GM21717 (cell line): ENCODE measurements around the gene NOC4L.
A peak's percentile ranks its signal among the peaks of the same experiment; 100 is the strongest.
"Not testable (repeated sequence)": the region's sequence is repeated elsewhere in the genome, so short reads cannot be mapped to it uniquely, and the experiment has no call there.

Experiments
- ATAC-seq: cut with Tn5 transposase; IDR thresholded peaks from one replicate; pipeline ENCODE4 v1.9.1; 2021; ENCODE audit warnings: mild to moderate bottlenecking, moderate library complexity; ENCODE audit not compliant: unreplicated experiment

NOC4L gene

DNA sequence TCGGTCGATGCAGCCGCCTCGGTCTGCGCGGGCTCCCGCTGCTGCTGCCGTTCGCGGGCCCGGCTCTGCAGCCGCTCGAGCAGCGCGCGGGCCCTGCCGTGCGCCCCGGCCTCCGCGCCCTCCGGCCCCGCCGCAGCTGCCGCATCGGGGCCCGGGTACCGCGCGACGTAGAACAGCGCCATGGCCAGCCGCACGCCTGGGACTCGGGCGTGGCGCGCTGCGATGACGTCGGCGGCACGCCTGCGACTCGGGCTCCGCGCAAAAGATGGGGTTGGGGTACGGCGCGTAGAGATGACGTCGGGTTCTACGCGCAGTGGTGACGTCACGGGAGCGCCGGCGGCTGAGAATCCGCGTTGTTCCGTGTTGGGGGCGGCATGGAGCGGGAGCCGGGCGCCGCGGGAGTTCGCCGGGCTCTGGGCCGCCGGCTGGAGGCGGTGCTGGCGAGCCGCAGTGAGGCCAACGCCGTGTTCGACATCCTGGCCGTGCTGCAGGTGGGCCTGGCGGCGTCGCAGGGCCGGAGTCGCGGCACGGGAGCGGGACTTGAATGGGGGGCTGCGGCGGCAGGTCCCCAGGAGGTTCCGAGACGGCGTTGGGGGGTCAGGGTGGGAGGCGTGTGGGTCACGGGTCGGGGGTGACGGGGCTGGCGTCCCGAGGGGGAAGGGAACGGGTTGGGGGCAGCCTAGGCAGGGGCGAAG is at the start of gene NOC4L, which contains the start of gene DDX51:
NOC4L (plus strand) TSS at position 343 of the 695 bp plus-strand sequence; CDS start at position 375, 32 bp downstream.
DDX51 (minus strand) TSS at position 205 of the 695 bp plus-strand sequence; CDS start at position 182, 23 bp downstream.
- ATAC-seq, result peak; percentile 65

DNA sequence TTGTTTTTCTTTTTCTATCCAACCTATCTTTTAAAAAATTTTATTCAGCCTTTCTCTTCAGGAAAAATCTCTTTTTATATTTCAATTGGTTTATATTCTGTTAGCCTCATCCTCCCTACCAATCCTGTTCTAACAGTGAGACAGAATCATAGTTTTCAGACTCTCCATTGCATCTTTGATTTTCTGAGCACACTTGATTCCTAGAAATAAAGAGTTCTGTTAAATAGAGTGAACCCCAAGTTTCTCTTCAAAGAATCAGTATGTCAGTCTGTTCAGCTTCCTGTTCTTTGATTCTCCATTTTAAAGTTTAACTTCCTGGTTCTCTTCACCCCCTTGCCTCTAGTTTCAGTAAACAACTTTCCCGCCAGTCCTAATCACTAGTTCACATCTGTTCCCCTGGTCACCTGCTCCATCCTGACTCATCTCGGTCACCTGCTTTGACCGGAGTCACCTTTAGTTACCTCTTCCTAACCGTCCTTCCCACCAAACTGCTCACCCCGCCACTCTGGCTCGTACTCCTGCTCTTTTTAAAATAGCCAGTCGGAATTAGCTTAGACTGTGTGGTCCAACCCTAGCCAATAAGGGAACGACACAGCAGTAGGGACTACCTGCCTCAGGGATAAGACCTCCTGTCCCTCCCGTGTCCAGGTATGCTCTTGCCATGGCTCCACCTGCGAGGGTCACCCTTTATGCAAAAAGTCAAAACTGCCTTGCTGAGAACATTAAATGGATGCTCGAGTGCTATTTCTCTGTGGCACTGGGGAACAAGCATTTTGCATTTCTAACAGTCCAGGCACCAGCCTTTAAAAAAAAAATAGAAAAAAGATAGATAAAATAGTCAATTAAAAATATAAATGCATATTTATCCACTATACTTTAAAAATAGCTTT is 48.5 kb upstream of the NOC4L start:
- ATAC-seq, result no peak

DNA sequence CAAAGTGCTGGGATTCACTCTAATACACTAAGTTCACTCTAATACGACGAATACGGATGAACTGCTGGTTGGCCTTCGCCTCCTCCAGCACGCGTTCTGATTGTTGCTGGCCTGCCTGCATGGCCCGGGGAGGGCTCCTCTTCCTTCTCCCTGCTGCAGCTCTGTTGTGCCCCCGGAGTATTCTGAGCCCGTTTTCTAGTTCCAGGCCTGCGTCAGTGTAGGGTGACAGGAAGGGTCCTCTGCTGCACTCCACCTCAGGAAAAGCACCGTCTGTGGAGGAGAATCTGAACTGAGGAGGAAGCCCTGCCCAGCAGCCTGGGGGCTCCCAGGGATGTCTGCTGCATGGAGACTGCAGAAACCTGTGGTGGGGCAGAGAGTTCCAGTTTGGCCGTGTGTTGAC is 44.5 kb upstream of the NOC4L start:
- ATAC-seq, result no peak

DNA sequence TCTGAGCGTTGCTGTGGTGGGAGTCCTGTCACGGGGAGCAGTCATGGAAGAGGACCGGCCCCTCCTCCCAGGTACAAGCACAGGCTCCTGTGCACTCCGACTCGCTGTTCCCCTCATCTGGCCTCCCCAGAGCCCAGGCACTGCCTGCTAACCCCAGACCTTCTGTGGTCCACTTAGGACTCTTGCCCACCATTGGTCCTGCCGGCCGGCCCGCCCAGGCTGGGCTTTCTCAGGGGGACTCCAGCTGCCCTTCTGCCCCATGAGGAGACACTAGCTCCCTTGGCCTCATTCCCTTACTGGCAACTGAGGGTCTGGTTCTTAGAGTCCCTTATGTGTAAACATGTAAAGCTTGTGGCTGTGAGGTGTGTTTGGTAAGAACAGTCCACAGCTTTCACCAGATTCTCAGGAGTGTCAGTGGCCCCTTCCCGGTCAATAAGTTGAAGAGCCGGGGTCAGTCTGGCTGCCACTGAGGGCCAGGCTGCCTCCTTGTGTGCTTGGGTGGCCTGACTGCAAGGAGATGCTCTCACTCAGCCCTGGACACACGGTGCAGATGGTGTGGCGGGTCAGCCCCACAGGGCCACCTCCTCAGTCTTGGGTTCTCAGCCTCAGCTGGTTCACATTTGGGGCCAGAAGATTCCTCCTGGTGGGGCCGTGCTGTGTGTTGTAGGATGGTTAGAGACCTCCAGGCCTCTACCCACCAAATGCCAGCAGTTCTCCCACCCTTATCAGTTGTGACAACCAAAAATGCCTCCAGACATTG is 43.8 kb upstream of the NOC4L start:
- ATAC-seq, result no peak

DNA sequence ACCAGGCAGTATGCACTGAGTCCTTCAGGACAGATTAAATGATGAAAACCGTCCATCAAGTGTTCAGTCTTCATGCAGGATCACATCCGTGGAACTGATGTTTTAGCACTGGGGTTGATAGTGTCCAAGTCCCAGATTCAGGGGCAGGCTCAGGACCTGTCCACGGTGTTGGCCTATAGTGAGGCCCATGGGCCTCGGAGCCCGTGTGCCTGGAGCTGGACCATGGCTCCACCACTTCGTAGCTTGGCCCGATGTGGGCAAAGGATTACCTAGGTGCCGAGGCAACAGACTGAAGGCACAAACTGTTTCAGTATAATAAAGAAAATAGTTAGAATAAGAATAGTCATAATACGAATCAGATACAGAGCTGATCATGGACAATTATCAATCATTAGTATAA is 42.0 kb upstream of the NOC4L start:
- no peak for ATAC-seq

DNA sequence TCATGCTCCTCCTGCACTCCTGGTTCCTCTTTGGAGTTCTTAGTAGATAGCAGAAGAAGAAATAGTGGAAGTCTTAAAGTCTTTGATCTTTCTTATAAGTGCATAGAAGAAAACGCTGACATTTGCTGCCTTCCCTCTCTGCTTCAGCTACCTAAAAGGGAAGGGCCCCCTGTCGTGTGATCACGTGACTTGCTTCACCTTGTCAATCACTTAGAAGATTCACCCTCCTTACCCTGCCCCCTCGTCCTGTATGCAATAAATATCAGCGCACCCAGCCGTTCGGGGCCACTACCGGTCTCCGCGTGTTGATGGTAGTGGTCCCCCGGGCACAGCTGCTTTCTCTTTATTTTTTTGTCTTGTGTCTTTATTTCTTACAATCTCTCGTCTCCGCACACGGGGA is 41.2 kb upstream of the NOC4L start:
- not testable (repeated sequence) for ATAC-seq

DNA sequence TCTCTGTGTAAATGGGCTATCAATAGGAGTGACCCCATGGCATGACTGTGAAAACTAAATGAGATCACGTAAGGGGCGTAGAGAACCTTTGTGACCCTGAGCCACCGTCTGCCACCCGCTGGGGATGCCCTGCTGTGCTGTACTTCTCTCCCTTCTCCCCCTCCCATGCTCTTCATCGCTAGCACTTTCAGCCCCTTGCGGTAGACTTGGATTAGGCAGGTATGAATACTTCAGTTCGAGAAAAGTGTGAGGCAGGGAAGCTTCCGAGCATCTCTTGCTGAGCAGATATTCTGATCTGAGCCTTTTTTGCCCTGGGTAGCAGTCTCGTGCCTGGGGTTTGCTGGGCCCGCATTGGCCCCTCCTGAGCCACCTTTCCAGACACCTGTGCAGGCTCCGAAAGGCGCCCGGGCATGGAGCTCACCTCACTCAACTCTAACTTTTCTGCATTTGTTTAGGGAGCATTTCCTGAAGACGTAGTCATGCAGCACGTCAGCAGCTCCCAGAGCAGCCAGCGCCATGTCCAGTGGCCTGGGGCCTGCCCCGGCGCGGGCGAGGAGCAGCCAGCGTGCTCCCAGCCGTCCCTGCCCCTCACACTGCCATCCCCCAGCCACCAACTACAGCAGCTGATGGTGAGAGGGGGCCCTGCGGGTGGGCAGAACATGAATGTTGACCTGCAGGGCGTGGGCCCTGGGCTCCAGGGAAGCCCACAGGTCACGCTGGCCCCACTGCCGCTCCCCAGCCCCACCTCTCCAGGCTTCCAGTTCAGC is 40.5 kb upstream of the NOC4L start:
- no peak for ATAC-seq

DNA sequence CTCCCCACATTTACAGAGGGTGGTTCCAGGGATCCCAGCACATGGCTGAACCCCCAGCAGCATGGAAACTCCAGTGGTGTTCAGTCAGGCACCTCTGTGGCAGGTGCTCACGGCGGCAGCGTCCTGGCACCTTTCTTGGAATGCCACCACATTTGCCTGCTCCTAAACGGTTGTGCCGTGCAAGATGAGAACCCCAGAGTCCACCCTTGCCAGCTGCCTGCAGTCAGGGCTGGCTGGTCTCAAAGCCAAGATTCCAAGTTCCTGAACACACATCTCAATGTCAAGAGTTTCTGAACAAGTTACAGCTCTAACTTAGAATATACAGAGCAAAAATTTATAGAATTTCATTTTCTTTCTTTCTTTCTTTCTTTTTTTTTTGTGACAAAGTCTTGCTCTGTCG is 38.8 kb upstream of the NOC4L start:
- no peak for ATAC-seq

DNA sequence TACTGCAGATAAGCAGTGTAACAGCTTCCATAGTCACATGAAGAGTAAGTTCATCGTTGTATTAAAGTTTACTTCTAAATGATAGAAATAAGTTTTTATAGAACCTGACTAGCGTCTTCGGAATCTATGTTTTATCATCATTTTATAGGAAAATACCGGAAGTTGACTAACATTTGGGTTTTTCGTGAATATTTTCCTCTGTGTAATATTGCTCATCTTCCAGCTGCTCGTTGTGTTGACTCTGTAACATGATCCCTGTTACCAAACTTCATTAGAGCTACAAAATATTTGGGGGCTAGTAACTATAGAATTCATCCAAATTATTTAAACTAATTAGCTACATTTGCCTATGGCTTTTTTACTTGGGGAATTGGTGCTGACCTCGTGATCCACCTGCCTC is 37.3 kb upstream of the NOC4L start:
- ATAC-seq, result no peak

DNA sequence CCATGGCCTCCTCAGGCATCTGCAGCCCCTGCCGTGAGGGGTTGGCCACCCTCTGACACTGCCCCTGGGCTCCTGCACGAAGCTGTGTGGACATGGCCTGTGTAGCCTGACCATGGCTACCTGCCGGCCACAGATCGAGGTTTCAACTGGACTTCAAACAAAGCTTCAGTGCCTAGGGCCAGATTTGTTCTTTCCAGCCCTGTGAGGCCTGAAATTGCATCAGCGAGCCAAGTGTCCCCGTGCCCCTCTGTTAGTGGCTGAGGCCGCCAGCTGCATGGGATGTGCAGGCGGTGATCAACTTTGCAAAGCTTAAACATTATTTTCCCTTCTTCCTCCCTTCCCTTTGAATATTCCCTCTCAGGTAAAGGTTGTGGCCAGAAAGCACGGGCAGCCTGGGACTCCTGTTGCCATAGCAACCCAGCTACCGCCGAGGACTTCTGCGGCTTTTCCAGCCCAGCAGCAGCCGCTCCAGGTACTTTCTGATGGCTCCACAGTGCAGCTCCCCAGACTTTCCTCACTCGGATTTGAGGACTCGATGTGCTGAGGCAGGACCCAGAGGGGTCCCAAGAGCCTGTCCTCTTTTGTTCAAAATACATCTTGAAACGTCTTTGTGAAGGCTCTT is 35.9 kb upstream of the NOC4L start:
- no peak for ATAC-seq

DNA sequence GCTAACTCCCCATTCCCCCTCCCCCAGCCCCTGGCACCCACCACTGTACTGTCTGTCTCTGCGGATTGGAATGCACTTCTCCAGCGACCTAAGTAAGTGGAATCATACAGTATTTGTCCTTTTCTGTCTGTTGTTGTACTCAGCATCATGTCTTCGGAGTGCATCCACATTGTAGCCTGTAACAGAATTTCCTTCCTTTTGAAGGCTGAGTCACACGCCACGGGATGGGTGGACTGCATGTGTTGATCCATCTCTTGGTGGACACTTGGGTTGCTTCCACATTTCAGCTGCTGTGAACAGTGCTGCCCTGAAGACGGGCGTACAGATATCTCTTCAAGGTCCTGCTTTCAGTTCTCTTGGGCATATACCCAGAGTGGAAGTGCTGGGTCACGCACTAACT is 34.5 kb upstream of the NOC4L start:
- ATAC-seq, result no peak

DNA sequence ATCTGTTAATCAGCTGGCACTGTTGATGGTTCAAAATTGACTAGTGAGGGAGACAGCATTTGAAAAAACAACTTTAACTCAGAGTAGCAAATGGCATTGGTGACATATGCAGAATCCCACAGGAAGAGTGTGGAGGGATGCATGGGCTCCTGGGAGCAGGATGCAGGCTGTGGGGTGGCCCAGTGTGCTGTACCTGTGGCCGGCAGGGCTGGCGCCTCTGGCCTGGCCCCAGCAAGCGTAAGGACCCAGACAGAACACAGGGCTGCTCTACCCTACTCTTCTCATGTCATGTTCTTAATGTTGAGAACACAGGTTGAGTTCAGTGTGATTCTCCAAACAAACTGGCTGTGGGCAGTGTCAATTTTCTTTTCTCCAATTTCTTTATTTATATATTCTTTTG is 33.6 kb upstream of the NOC4L start:
- no peak for ATAC-seq

DNA sequence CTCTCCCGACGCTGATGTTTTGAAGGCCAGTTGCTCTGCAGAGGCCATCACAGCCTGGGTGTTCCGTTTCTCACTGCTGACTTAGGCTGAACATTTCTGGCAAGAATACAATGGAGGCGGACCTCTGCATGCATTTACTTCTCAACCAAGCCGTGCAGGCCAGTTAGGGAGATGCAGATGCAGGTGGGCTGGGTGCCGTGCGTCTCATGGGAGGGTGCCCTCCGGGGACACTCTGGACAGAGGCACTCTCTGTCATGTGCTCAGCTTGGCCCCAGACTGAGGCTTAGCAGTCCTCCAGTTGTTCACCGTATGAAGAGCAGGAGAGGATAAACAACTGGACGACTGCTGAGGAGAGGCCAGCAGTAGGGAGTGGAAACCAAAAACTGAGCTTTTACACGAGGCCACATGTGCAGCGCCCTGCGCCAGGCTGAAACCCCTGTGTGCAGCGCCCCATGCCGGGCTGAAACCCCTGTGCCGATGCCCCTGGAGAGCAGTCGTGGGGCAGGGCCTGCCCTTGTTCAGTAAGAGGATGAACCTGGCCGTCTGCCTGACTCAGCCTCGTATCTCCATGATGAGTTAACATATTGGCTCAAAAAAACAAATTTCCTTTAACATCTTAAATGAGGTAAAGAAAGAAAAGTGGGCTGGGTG is 32.5 kb upstream of the NOC4L start:
- ATAC-seq, result no peak

DNA sequence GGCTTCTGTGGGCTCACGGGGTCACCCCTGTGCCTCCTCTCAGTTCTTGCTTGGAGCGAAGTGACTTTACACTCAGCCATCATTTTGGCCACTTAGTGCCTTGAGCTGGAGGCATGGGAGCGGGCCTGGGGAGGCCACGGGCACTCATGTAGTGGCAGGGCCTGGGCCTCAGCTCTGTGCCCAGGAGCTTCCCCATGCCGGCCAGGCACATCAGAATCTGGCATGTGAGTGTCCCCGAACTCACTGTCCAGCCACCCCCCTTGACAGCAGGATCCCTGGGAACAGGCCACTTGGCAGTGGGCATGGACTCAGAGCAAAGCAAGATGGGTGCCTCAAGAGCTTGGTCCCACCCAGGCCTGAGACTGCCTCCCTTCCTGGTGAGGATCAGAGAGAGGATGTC is 29.6 kb upstream of the NOC4L start:
- no peak for ATAC-seq

DNA sequence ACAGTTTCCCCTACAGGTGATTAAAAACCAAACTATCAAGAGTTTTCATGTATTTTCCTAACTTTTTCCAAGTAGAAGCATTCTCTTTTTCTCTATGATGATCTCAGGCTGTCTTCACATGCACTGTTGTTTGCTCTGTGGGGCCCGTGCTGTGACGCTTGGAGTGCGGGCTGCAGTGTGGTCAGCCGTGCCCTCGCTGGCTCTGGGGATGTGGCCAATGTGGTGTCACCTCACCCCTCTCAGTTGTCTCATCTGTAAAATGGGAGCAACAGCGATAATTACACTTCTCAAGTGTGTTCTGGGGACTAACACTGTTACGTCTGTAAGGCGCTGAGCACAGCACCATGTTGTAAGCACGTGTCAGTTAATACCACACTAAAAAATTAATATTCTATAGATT is 28.8 kb upstream of the NOC4L start:
- no peak for ATAC-seq

DNA sequence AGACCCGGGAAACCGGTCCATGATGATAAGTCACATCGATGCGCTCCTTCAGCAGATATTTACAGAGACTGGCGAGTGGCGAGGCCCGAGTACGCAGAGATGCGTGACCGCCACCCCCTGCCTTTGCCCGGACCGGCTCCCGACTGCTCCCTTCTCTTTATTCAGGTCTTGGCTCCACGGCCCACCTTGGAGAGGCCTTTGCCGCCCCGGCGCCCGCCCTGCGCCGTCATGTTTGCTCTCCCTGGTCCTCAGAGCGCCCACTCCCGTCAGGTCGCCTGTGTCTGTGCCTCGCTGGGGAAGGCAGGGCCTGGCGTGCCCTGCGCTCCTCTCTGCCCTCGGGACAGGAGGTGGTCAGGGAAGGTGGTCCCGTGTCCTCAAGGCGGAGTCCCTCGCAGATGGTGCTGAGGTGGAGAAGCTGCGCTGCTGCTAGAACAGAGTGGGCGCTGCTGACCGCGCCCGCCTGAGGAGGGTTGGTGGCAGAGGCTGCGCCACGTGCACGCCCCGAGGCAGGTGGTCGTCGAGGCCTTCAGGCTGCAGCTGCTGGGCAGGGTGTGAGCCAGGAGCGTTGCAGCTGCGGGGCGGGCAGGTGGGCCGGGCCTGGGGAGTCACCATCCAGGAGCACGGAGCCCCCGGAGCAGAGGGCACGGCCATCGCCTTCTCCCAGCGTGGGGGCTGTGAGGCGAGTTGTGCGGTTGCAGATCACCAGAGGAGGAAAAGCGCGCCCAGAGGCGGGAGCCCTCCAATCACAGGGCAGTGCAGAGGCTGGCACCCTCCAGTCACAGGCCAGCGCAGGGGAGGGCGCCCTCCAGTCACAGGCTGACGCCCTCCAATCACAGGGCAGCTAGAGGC is 27.3 kb upstream of the NOC4L start:
- ATAC-seq, result no peak

DNA sequence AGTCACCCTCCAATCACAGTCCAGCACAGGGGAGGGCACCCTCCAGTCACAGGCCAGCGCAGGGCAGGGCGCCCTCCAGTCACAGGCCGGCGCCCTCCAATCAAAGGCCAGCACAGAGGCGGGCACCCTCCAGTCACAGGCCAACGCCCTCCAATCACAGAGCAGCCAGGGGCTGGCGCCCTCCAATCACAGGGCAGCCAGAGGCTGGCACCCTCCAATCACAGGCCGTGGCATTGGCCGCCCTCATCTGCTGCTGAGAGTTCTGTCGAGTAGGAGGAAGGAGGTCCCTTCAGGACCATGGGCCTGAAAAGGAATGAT is 26.7 kb upstream of the NOC4L start:
- ATAC-seq, result no peak

DNA sequence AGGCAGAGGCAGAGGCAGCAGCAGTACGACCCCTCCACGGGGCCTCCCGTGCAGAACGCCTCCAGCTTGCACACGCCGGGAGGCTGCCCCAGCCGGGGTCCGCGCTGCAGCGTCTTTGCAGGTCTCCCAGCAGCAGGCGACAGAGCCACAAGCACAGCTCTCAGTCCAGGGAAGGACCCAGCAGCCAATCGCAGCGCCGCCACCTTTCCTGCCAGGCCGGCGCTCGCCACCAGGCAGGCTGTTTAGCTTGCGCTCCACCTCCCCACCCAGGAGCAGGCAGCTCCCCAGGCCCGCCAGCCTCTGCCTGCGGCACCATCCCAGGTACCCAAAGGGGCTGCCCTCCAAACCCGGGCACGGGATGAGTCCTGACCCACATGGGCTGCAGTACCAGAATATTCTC is 25.4 kb upstream of the NOC4L start:
- ATAC-seq, result no peak

DNA sequence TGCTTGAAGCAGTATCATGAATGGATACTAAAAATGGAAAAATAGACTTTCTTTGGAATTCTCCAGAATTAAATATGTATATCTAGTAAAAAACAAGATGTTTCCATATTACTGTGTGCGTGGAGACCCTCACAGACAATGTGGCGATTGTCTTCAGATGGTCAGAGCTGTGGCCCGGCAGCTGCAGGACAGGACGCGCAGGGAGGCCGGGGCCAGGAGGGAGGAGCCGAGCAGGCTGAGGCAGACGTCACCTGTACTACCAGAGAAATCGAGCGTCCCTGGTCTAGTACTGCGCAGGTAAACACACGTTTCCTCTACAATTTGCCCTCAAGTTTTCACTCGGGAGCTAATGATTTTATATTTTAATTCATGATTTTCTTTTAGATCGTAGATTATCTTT is 23.0 kb upstream of the NOC4L start:
- no peak for ATAC-seq
